WTC11 (cell line): ENCODE data around the gene ITGAV. TPM values are rescaled to one million over a fixed set of nuclear protein-coding genes. Genes with fewer than 3 reads are reported as not detected.

ENCODE experiments used
- ATAC-seq: fragments of 200-7000 bp; cut with Tn5 transposase; 2 replicates; pipeline ENCODE4 v1.10.0; 2021; ENCODE audit warnings: mild to moderate bottlenecking, moderate library complexity
- CTCF ChIA-PET: fragments of 300-600 bp; sonication (Branson Sonifier 250); formaldehyde crosslinking; loops from one replicate; lab custom pipeline; 2021; ENCODE audit warnings: antibody characterized with exemption; lab: Charles Lee
- POLR2A ChIA-PET: fragments of 350-600 bp; sonication (Branson Sonifier 250); formaldehyde crosslinking; loops from one replicate; lab custom pipeline; 2021; ENCODE audit warnings: antibody characterized with exemption; lab: Charles Lee
- DNase-seq: peaks from one replicate; pipeline ENCODE4 v3.0.0; 2021; ENCODE audit warnings: low spot score
- H3K27ac Mint-ChIP-seq: 2 replicates; pipeline ENCODE4 v1.8.0; 2021; ENCODE audit warnings: mixed read lengths
- H3K27me3 Mint-ChIP-seq: 2 replicates; pipeline ENCODE4 v1.8.0; 2021; ENCODE audit warnings: low read depth, mild to moderate bottlenecking, moderate library complexity, mixed read lengths
- H3K36me3 Mint-ChIP-seq: 2 replicates; pipeline ENCODE4 v1.8.0; 2021; ENCODE audit warnings: mixed read lengths
- H3K4me1 Mint-ChIP-seq: 2 replicates; pipeline ENCODE4 v1.8.0; 2022; ENCODE audit warnings: mixed read lengths
- H3K4me3 Mint-ChIP-seq: 2 replicates; pipeline ENCODE4 v1.8.0; 2021; ENCODE audit warnings: mild to moderate bottlenecking, moderate library complexity, mixed read lengths
- H3K9me3 Mint-ChIP-seq: 2 replicates; pipeline ENCODE4 v1.8.0; 2021; ENCODE audit warnings: mixed read lengths
- ATF1 ChIP-seq: sonication (generic); formaldehyde crosslinking; IDR thresholded peaks from 2 replicates; pipeline ENCODE4 v1.8.1; 2023; ENCODE audit warnings: mild to moderate bottlenecking, moderate library complexity, missing genetic modification reagents
- ELF4 ChIP-seq: sonication (generic); formaldehyde crosslinking; IDR thresholded peaks from 2 replicates; pipeline ENCODE4 v1.8.1; 2022; ENCODE audit warnings: low read depth, mild to moderate bottlenecking, moderate library complexity, missing genetic modification reagents
- ESRRA ChIP-seq: sonication (generic); formaldehyde crosslinking; IDR thresholded peaks from 2 replicates; pipeline ENCODE4 v1.8.1; 2022; ENCODE audit warnings: mild to moderate bottlenecking, missing genetic modification reagents, borderline replicate concordance
- IRF1 ChIP-seq: sonication (generic); formaldehyde crosslinking; IDR thresholded peaks from 2 replicates; pipeline ENCODE4 v1.8.0; 2023; ENCODE audit warnings: missing genetic modification reagents
- JAZF1 ChIP-seq: fragments of 250-450 bp; sonication (Bioruptor Pico); IDR thresholded peaks from 2 replicates; pipeline ENCODE4 v1.9.0; 2021; ENCODE audit warnings: moderate library complexity, mild to moderate bottlenecking, inconsistent platforms
- NFATC4 ChIP-seq: fragments of 250-450 bp; sonication (Bioruptor Pico); IDR thresholded peaks from 2 replicates; pipeline ENCODE4 v1.9.0; 2021; ENCODE audit warnings: mild to moderate bottlenecking
- NFE2L1 ChIP-seq: sonication (generic); formaldehyde crosslinking; IDR thresholded peaks from 2 replicates; pipeline ENCODE4 v1.8.1; 2023; ENCODE audit warnings: missing genetic modification reagents
- NR1H2 ChIP-seq: sonication (generic); formaldehyde crosslinking; IDR thresholded peaks from 2 replicates; pipeline ENCODE4 v1.9.0; 2021; ENCODE audit warnings: mild to moderate bottlenecking, moderate library complexity, missing genetic modification reagents
- NR2C2 ChIP-seq: sonication (generic); formaldehyde crosslinking; IDR thresholded peaks from 2 replicates; pipeline ENCODE4 v1.8.0; 2022; ENCODE audit warnings: mild to moderate bottlenecking, missing genetic modification reagents
- OVOL2 ChIP-seq: fragments of 250-450 bp; sonication (Bioruptor Pico); IDR thresholded peaks from 2 replicates; pipeline ENCODE4 v1.9.0; 2021; ENCODE audit warnings: mild to moderate bottlenecking, borderline replicate concordance
- PREB ChIP-seq: sonication (generic); formaldehyde crosslinking; IDR thresholded peaks from 2 replicates; pipeline ENCODE4 v1.8.1; 2022; ENCODE audit warnings: mild to moderate bottlenecking, missing genetic modification reagents, moderate library complexity, borderline replicate concordance
- SP1 ChIP-seq: sonication (generic); formaldehyde crosslinking; conservative IDR thresholded peaks from 2 replicates; pipeline ENCODE4 v1.8.1; 2022; ENCODE audit warnings: missing genetic modification reagents
- ZNF121 ChIP-seq: sonication (generic); formaldehyde crosslinking; IDR thresholded peaks from 2 replicates; pipeline ENCODE4 v1.8.0; 2023; ENCODE audit warnings: missing genetic modification reagents
- ZNF396 ChIP-seq: fragments of 250-450 bp; sonication (Bioruptor Pico); IDR thresholded peaks from 2 replicates; pipeline ENCODE4 v1.8.0; 2021; ENCODE audit warnings: mild to moderate bottlenecking, moderate library complexity, borderline replicate concordance
- ZNF423 ChIP-seq: fragments of 250-450 bp; sonication (Bioruptor Pico); IDR thresholded peaks from 2 replicates; pipeline ENCODE4 v2.1.2; 2022; ENCODE audit warnings: mild to moderate bottlenecking, moderate library complexity
- ZNF512 ChIP-seq: sonication (generic); formaldehyde crosslinking; IDR thresholded peaks from 2 replicates; pipeline ENCODE4 v1.8.1; 2022; ENCODE audit warnings: missing genetic modification reagents, borderline replicate concordance
- ZNF532 ChIP-seq: fragments of 250-450 bp; sonication (Bioruptor Pico); IDR thresholded peaks from 2 replicates; pipeline ENCODE4 v1.9.0; 2021; ENCODE audit warnings: mild to moderate bottlenecking, borderline replicate concordance
- ZNF671 ChIP-seq: fragments of 250-450 bp; sonication (Bioruptor Pico); IDR thresholded peaks from 2 replicates; pipeline ENCODE4 v1.8.0; 2021; ENCODE audit warnings: mild to moderate bottlenecking
- total RNA-seq: library from RNA; stranded (reverse); gene quantifications from 3 replicates; pipeline ENCODE4 v1.2.3, GENCODE V29; 2021
- TF ChIP-seq, protein P1 (sequence below): sonication (generic); formaldehyde crosslinking; IDR thresholded peaks from 2 replicates; pipeline ENCODE4 v1.8.1; 2023; ENCODE audit warnings: mild to moderate bottlenecking, missing genetic modification reagents, borderline replicate concordance
- TF ChIP-seq, protein P2 (sequence below): sonication (generic); formaldehyde crosslinking; IDR thresholded peaks from 2 replicates; pipeline ENCODE4 v1.8.0; 2022; ENCODE audit warnings: missing genetic modification reagents
- TF ChIP-seq, protein P3 (sequence below): sonication (generic); formaldehyde crosslinking; IDR thresholded peaks from 2 replicates; pipeline ENCODE4 v1.8.1; 2023; ENCODE audit warnings: mild to moderate bottlenecking, moderate library complexity, missing genetic modification reagents

Gene ITGAV
- total RNA-seq, 1 experiment from 2014 or later = 30.0 TPM

GRCh38 chr2:186702006-186702405 lies 112.2 kb downstream of the ITGAV start (continued):
- TF ChIP-seq ZNF532 (CRISPR knock-in tag) = no peak
- TF ChIP-seq JAZF1 (CRISPR knock-in tag) = no peak
- no peak for TF ChIP-seq ZNF671
- no peak for TF ChIP-seq NFE2L1 (CRISPR knock-in tag)
- no peak for TF ChIP-seq ELF4 (CRISPR knock-in tag)
- TF ChIP-seq, all 79 proteins: peak for 0

GRCh38 chr2:186702501-186702900 lies 112.6 kb downstream of the ITGAV start:
- TF ChIP-seq ZNF121 (no peak), NR2C2 (CRISPR knock-in tag) (no peak), NFATC4 (CRISPR knock-in tag) (no peak), PREB (CRISPR knock-in tag) (no peak), NR1H2 (no peak), SP1 (CRISPR knock-in tag) (no peak), ZNF396 (no peak), ATF1 (CRISPR knock-in tag) (no peak), ESRRA (CRISPR knock-in tag) (no peak), OVOL2 (CRISPR knock-in tag) (no peak), ZNF512 (CRISPR knock-in tag) (no peak), IRF1 (CRISPR knock-in tag) (no peak), ZNF423 (CRISPR knock-in tag) (no peak)
- TF ChIP-seq, protein P1, sequence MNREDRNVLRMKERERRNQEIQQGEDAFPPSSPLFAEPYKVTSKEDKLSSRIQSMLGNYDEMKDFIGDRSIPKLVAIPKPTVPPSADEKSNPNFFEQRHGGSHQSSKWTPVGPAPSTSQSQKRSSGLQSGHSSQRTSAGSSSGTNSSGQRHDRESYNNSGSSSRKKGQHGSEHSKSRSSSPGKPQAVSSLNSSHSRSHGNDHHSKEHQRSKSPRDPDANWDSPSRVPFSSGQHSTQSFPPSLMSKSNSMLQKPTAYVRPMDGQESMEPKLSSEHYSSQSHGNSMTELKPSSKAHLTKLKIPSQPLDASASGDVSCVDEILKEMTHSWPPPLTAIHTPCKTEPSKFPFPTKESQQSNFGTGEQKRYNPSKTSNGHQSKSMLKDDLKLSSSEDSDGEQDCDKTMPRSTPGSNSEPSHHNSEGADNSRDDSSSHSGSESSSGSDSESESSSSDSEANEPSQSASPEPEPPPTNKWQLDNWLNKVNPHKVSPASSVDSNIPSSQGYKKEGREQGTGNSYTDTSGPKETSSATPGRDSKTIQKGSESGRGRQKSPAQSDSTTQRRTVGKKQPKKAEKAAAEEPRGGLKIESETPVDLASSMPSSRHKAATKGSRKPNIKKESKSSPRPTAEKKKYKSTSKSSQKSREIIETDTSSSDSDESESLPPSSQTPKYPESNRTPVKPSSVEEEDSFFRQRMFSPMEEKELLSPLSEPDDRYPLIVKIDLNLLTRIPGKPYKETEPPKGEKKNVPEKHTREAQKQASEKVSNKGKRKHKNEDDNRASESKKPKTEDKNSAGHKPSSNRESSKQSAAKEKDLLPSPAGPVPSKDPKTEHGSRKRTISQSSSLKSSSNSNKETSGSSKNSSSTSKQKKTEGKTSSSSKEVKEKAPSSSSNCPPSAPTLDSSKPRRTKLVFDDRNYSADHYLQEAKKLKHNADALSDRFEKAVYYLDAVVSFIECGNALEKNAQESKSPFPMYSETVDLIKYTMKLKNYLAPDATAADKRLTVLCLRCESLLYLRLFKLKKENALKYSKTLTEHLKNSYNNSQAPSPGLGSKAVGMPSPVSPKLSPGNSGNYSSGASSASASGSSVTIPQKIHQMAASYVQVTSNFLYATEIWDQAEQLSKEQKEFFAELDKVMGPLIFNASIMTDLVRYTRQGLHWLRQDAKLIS = no peak
- TF ChIP-seq, protein P2, sequence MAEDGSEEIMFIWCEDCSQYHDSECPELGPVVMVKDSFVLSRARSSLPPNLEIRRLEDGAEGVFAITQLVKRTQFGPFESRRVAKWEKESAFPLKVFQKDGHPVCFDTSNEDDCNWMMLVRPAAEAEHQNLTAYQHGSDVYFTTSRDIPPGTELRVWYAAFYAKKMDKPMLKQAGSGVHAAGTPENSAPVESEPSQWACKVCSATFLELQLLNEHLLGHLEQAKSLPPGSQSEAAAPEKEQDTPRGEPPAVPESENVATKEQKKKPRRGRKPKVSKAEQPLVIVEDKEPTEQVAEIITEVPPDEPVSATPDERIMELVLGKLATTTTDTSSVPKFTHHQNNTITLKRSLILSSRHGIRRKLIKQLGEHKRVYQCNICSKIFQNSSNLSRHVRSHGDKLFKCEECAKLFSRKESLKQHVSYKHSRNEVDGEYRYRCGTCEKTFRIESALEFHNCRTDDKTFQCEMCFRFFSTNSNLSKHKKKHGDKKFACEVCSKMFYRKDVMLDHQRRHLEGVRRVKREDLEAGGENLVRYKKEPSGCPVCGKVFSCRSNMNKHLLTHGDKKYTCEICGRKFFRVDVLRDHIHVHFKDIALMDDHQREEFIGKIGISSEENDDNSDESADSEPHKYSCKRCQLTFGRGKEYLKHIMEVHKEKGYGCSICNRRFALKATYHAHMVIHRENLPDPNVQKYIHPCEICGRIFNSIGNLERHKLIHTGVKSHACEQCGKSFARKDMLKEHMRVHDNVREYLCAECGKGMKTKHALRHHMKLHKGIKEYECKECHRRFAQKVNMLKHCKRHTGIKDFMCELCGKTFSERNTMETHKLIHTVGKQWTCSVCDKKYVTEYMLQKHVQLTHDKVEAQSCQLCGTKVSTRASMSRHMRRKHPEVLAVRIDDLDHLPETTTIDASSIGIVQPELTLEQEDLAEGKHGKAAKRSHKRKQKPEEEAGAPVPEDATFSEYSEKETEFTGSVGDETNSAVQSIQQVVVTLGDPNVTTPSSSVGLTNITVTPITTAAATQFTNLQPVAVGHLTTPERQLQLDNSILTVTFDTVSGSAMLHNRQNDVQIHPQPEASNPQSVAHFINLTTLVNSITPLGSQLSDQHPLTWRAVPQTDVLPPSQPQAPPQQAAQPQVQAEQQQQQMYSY (CRISPR knock-in tag) = no peak
- TF ChIP-seq, protein P3, sequence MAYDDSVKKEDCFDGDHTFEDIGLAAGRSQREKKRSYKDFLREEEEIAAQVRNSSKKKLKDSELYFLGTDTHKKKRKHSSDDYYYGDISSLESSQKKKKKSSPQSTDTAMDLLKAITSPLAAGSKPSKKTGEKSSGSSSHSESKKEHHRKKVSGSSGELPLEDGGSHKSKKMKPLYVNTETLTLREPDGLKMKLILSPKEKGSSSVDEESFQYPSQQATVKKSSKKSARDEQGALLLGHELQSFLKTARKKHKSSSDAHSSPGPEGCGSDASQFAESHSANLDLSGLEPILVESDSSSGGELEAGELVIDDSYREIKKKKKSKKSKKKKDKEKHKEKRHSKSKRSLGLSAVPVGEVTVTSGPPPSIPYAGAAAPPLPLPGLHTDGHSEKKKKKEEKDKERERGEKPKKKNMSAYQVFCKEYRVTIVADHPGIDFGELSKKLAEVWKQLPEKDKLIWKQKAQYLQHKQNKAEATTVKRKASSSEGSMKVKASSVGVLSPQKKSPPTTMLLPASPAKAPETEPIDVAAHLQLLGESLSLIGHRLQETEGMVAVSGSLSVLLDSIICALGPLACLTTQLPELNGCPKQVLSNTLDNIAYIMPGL (CRISPR knock-in tag) = no peak
- ATAC-seq = no peak
- Mint-ChIP-seq H3K9me3 (peaks cover 11% of the 10 kb centered on the region), H3K4me3 (no peak overlapping the region), H3K36me3 (peaks cover 11% of the 10 kb centered on the region), H3K27me3 (no peaks in the 10 kb centered on the region), H3K4me1 (peaks cover 18% of the 10 kb centered on the region), H3K27ac (no peak overlapping the region)
- POLR2A ChIA-PET = no interaction called here
- CTCF ChIA-PET = no interaction called here
- DNase-seq = no peak
